ENCODE data around the gene TSHZ2. TPM values are rescaled to one million over a fixed set of nuclear protein-coding genes. Genes with fewer than 3 reads are reported as not detected.

Gene TSHZ2
- polyA plus RNA-seq, 3 donors = 12.5 to 13.9 (median 13.7) TPM

DNA sequence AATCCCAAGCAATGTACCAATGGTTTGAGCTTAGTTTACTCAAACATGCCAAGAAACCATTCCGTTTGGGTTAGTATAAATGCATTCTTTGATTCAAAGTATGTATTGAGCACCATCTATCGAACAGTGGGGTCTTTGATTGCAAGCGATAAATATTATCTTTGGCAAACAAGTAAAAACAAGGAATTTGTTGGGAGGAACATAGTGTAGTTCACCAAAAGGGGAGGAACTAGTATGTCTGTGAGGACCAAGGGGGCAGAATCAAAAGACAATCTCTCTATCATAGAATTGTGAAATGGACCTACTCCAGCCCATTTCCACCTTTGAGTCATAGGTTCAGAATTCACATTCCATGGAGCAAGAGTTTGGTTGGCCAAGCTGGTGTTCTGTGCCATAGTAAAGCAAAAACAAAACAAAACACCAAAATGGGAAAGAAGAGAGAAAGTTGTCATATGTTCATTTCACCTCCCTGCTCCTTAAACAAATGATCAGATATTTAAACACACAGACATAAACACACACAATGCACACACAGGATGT lies 266.0 kb downstream of the TSHZ2 start:
- DNase-seq = no peak

DNA sequence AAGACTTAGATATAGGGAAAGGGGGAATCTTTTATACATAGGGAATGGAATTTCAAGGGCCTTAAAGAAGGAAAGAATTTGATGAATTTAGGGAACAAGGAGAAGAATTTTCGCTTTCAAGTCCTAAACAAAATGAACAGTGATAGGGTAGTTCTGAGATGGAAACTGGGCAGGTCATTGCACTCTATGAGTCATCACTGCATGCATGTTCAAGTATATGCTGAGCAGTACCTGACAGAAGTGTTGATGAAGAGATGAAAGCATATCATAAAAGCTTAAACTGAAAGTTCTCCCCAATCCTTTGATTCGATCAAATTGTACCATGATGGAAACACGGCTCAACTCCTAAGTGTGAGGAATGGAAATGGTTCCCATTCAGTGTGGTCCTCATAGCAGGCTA lies 271.0 kb downstream of the TSHZ2 start:
- no peak for DNase-seq

DNA sequence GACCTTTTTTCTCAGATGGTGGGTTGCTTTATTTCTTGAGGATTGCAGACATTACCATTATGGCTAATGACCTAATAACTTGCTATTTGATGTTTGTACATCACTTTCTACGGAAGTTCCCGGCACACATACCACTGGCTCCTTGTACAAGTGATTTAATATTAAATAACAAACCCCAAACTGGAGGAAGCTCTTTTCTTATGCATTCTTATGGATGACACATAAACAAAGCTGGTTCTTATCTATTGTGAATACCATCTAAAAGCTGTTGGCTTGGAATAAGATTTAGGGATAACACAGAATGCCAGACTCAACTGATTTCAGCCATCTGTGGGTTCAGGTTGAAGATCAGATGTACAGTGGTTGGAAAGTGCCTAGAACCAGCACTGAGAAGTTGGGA lies 272.6 kb downstream of the TSHZ2 start:
- DNase-seq = no peak

DNA sequence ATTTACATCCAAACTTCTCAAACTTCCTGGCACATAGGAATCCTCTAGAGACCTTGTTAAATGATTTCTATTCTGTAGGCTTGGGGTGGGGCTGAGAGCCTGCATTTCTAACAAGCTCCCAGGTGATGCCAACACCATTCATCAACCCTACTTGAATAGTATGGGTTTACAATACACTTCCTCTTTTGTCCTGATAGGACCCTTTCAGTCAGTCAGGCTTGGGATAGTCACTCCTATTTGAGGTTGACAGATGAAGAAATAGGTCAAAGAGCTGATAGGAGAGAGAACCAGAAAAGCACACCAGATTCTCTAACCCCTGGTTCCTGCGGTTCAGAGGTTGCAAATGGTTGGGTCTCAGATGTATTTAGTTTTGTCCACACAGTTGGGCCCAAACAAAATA lies 273.4 kb downstream of the TSHZ2 start:
- DNase-seq = no peak

DNA sequence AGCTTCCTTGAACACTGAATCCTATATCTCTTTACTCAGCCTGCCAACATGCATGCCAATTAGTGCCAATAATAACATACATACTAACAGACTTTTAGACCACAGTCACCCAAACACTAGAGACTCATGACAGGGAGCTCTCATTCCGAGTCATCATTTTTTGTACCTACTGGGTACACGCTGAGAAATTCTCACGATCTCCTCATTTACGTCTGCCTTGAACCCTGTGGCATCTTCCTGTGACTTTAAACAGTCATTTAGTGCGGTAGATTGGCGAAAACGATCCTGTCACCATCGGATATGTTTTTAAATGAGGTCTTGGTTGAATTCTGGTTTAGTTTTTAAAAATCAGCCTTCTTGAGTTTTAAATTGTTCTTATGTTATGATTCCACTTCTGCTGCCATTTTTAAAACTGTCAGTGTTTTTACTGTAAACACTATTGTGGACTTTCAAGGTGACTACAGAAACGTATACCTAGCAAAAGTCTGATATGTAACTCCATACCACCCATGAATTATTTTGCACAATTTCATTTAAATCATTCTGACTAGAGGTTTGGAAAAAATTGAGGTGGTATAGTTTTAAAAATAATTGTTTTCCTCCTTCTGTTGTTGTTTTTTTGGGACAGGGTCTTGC lies 275.4 kb downstream of the TSHZ2 start:
- DNase-seq = no peak

DNA sequence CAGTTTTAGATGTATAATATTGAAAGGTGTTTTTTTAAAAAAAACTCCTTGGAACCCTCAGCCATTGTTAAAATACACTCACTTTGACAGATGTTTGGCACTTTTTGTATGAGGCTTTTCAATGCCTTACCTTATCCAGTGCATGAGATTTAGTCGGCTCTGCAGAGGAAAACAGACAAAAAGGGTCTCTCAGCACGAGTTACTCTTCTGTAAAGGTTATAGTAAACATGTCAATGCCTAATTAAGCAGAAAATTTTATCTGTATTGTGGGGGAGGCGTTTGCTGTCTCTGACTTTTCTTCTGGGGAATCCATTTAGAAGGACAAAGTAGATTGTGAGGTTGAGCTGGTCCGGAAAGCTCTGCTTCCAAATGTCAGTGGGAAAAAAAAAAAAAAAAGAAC lies 278.3 kb downstream of the TSHZ2 start:
- DNase-seq = no peak

DNA sequence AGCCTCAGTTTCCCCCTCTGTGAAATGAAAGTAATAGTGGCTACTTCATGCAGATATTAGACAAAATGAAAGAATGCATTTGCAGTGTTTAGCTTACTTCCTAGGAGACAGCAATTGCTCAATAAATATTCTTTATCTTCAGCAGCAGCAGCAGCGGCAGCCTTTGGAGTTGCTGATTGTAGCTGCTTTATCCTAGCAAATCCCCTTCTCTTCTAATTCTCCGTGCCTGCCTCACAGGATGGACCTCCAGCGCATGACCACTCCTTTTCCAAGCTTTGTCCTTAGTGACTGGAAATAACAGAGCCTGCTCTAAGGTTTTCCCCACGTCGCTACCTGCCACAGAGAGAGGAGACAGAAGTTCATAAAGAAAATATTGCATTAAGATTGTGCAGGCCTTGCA lies 279.8 kb downstream of the TSHZ2 start:
- no peak for DNase-seq

DNA sequence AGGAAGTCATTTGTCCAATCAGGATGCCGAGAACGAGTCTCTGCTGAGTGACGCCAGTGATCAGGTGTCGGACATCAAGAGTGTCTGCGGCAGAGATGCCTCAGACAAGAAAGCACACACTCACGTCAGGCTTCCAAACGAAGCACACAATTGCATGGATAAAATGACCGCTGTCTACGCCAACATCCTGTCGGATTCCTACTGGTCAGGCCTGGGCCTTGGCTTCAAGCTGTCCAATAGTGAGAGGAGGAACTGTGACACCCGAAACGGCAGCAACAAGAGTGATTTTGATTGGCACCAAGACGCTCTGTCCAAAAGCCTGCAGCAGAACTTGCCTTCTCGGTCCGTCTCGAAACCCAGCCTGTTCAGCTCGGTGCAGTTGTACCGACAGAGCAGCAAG lies 281.5 kb downstream of the TSHZ2 start:
- no peak for DNase-seq

DNA sequence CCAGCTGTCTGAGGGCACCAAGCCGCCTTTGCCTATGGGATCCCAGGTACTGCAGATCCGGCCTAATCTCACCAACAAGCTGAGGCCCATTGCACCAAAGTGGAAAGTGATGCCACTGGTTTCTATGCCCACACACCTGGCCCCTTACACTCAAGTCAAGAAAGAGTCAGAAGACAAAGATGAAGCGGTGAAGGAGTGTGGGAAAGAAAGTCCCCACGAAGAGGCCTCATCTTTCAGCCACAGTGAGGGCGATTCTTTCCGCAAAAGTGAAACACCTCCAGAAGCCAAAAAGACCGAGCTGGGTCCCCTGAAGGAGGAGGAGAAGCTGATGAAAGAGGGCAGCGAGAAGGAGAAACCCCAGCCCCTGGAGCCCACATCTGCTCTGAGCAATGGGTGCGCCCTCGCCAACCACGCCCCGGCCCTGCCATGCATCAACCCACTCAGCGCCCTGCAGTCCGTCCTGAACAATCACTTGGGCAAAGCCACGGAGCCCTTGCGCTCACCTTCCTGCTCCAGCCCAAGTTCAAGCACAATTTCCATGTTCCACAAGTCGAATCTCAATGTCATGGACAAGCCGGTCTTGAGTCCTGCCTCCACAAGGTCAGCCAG lies 283.0 kb downstream of the TSHZ2 start:
- no peak for DNase-seq

DNA sequence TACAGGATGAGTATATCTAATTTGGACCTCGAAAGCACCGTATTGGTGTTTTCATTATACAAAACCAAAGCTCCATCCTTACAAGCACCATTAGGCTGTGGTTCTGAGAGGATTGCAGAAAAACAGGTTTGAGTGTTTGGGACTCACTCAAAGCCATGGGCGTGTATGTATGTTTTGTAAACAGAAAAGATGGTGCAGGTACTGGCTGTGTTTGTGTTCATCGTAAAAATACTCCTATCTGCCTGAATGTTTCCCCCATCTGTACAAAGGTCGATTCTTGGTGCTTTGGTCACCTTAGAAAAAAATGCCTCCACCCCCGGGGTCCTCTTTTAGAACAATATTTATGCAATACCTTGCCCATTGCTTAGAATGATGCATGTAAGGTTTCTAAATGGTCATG lies 286.6 kb downstream of the TSHZ2 start:
- no peak for DNase-seq

DNA sequence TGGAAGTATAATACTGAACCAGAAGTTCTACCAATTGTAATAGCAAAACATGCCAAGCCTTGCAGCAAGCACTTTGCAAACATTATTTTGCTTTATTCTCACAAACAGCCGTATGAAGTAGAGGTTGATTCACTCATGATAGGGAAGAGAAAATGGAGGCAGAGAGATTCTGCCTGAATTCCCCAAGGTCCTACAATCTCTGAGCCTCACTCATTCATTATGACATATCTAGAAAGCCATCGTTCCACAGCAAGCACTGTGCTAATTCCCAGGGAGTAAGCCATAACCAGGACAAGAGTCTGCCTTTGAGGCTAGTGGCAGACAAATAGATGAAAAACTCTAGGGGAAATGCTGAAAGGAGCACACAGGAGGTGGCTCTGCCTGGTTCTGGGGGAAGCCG lies 288.0 kb downstream of the TSHZ2 start:
- DNase-seq = no peak

DNA sequence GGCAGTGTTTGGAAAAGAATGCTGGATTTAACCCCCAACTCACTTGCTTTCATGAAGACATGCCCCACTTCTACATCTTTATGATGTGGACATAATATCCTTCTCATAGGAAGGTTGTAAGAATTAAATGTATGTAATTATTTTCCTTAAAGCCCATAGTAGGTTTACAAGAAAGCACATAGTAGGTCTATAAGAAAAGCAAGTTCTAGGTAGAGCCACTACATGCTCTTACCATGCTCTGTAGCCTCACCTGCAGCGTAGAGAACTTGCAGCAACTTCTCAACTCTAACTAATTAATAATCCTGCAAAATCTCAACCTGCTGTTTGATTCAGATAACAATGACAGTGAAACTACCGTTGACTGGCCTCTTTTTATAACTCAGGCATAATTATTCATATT lies 288.4 kb downstream of the TSHZ2 start:
- no peak for DNase-seq

DNA sequence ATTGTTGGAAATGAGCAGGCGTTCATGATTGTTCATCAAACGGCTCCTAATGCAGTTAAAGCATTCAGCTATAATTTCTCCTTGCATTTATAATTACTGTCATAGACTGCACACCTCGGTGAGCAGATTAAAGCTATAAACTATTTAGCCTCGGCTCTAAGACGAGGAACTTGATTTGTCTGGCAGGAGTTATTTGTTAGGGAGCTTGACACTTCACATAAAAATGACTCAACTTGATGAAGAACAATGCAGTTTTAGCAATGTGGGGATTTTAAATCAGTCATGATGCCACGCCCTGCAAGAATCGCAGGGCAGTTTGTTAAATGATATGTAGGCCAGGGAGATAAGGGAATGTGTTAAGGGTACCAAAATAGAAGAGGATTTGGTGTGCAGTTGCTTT lies 290.2 kb downstream of the TSHZ2 start:
- DNase-seq = no peak

DNA sequence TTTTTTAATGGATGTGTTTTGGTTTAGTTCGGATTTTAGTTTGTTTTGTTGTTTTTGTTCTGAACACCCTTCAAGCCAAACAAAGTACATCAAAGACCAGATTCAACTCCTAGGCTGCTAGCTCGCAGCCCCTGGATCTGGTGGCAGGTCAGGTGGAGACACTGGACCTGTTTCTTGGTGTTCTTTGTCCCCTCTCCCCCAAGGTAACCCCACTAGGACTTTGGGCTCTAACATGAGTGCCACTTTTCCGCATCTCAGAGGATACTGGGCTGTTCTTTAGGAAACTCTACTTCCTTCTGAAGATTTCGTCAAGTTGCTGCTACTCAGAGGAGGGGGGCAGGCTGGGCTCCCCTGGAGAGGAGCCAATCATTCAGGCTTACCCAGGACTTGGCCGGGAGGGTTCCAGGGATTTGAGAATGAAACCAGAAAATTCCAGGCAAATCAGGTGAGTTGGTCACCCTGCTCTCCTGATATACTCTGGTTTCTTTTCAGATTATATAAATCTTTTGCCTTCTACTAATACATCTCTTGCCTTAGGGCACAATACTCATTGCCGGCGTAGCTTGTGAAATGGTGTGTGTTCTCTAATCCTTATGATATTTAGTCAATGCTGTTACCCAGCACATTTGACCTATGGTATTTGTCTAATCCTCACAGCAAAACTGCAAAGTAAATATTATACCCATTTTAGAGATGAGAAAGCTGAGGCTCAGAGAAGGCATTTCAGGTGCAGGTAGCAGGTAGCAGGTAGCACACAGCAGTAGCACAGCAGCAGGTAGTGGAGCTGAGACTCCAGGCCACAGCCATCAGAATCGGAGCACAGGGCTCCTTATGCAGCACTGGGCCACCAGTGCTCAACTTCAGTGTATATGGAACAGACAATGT lies 291.6 kb downstream of the TSHZ2 start:
- no peak for DNase-seq

DNA sequence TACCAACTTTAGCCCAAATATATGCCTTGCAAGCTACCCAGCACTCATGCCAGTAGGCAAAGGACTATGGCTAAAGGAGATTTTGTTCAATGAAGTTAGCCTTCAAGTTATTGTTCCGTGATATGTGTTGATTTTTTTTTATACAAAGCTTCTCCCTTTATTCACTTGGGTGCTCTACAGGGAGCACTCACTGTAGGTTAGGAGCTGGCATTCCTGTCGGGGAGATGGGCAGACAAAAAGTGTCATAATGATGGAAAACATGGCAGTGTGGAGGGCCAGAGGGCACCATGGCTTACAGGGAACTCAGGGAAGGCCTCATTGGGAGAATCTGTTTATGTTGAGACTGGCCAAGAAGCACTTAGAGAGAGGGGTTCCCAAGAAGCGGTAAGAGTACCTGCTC lies 292.4 kb downstream of the TSHZ2 start:
- DNase-seq = no peak

DNA sequence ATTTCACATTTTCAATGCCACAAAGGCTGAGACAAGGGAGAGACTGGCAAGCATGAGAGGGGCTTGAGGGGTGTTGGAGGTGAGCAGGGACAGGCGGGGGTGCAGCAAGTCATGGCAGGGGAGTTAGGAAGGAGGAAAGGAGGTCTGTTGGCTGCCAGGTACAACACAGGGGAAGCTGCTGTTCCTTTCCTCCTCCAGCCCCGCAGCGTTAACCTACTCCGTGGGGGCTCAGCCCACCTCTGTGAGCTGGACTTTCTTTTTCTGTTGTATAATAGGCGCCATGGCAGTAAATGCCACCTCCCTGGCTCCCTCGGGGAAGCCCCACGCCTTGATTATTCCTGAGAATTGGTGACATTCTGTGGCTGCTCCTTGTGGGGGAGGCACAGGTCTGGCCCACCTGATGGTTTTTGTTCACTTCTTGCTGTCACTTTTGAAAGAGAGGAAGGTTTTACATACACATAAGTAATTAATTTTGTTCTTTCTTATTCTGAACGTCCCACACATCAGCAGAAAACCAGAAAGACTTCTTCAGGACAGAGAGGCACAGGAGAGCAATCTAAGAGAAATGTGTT lies 293.2 kb downstream of the TSHZ2 start:
- no peak for DNase-seq

DNA sequence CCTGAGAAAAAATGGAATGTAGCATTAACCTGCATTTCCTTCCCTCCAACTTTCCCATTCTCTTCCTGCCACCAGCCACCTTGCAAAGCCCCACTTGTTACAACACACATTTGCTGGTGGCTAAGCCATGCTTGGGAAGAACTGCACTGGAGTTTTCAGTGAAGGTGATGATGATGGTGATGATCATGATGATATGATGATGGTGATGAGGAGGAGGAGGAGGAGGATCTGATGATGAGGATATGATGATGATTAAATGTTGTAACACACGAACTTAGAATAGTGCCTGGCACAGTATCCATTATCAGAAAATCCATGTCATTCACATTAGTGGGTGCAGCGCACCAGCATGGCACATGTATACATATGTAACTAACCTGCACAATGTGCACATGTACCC lies 297.2 kb downstream of the TSHZ2 start:
- DNase-seq = no peak

DNA sequence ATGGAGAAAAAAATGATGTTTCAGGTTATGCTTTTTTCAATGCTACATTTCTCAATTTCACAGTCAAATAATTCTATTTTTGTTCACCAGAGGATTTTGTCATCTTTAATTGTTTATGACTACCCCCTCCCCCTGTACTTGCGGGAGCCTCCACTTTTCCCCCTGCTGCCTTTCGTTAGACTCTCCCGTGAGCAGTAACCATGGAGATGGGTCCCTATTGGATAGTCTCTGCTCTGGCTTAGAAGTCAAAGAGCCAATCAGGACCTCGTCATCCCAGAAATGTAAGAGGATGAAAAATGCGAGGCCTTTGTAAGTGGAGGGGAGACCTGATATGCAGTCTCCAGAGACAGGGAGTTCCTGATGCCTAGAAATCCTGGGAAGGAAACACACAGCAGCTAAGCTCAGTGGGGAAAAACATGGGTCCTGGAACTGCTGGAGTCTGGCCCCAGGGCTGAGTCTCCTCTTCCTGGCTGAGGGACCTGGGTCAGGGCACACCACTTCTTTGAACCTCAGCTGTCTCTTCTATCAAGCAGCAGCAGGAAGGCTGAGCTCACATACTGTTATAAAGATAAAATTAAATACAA lies 298.7 kb downstream of the TSHZ2 start:
- DNase-seq = no peak

DNA sequence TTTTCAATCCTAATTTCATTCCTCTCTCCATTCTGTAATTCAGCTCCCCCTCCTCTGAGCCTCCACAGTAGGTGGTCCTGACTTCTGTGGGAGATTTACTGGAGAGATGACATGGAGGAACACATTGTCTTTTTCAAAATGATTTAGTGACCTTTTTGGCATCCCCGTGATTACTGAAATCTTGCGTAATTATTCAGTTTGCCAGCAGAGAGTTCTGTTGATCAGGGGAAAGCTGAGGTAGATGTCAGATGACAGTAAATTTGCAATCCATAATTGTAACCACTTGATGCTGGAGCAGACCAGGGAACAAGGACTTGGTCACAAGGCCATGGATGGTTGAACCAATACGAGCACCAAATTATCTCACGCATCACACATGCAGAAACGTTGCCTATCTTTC lies 302.2 kb downstream of the TSHZ2 start:
- no peak for DNase-seq

DNA sequence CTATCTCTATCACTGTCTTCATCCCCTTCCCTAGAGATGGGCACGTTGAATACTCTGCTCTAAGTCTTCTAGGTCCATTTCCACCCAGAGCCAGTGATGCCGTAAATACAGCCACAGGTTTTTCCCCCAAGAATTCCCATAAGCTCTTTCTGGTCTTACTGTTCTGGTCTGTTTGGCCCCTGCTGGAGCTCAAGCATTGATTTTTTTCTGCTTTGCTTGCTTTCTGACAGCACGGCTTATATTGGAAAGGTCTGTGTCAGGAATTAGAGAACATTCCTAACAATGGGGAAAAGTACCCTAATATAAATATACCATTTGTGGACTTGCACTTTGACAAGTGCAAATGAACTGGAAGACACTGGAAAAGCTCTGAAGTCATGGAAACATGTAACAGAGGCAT lies 302.6 kb downstream of the TSHZ2 start:
- no peak for DNase-seq

DNA sequence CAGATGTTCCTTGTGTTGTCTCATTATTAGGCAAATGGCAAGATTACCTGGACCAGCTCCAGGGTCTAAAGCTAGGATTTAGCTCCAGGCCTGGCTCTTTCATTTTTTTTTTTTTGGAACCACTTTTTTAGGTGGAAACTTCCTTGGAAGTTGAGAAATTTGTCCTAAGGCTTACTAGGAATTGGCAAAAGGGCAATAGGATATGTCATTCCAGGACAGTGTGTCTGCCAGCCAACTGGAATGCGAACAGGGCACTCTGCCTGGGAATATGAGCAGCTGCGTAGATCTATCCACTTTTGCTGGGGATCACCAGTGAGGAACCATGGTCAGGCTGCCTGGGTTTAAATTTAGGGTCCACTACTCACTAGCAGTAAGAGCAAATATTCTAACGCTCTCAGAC lies 304.0 kb downstream of the TSHZ2 start:
- DNase-seq = no peak

DNA sequence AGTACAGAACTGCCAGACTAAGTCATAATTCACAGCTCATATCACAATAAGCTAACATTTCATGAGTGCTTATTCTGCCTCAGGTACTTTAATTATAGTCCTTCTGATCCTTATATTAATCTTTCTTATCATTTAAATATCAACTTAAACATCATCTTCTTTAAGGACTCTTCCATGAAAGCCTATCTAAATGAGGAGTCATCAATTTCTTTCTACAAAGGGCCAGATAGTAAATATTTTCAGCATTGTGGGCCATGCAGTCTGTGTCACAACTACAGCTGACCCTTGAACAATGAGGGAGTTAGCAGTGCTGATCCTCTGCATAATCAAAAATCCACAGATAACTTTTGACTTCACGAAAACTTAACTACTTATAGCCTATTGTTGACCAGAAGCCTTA lies 306.4 kb downstream of the TSHZ2 start:
- DNase-seq = no peak
